HG02798 (cell line): Measurements from ENCODE around the gene DGCR2.
"Not testable (repeated sequence)": the region's sequence is repeated elsewhere in the genome, so short reads cannot be mapped to it uniquely, and the experiment has no call there.

Experiments
- ATAC-seq: cut with Tn5 transposase; IDR thresholded peaks from one replicate; pipeline ENCODE4 v1.9.1; 2021; ENCODE audit warnings: mild to moderate bottlenecking; ENCODE audit not compliant: unreplicated experiment, poor library complexity

The DGCR2 gene

GRCh38 chr22:19063581-19064353, 58.4 kb downstream of the DGCR2 start:
- no peak for ATAC-seq

DNA sequence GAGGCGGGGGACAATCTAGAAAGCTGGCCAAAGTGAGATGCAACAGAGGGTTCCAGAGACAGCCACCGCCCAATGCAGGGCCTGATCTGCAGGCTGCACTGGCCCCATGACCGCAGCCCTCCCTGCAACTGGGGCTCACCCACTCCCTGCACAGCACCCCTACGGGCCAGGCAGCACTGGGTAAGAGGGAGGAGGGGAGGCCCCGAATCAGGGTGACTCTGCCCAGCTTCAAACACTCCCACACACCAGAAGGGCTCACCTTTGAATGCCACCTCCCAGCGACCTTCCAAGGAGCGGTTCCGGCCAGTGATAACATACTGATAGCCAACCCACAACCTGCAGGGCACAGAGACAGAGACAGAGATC, 59.3 kb downstream of the DGCR2 start:
- ATAC-seq = no peak

GRCh38 chr22:19062139-19062942, 59.9 kb downstream of the DGCR2 start:
- ATAC-seq = no peak

DNA sequence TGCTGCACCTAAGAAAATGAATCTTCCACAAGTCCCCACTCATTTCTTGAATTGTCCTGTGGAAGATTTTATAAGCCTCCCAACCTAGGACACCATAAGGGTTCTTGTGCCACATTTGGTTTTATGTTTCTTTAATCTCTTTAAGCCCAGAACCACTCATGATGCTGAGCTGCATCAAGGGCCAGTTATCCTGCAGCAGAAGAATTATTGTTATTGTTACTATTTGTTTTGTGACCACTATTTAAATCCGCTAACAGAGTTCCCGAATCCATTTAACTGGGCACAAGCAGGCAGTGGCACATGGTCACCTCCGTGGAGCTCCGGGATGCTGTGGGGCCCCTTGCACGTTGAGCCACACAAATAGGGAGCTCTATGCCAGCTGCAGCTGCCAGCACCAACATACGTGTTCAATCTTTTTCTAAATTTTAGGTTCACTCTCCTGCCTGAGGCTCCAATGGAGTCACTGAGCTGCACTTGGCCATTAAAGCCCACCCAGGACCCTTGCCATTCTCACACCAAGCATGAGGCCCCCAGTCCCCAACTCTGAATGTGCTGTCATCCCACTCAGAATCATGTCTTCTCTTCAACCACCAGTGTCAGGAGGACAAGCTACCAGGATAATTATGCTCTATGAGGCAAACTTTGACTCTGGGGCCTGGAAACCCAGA, 60.6 kb downstream of the DGCR2 start:
- ATAC-seq = no peak

DNA sequence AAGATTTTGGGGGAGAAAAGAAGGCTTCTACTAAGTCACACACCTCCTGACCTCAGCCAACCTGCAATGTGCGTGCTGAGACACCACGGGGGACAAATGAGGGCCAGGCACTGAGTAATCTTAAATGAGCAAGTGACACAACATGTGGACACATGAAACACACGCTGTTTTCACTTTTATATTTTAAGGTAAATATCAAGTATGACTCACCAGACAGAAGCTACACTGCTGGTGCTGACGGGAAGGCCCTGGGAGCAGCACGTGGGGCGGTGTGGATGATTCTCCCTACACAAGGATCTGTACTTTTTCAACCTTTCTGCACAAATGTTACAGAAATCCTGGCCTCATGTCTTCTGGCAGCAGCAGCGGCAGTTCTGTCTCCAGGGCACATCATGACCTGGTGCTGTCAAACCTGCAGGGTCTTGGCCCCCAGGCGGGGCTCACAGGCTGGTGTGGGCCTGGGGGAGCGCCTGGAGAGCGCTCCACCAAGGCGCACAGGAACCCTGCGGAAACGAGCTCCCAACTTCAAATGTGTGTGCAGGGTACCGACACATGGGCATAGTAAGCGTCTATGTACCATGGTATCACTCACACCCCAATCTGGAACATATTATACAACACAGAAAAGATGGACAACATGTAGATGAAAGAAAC, 61.7 kb downstream of the DGCR2 start:
- no peak for ATAC-seq

- no peak for ATAC-seq
Measured at GRCh38 chr22:19059481-19060278, 62.5 kb downstream of the DGCR2 start.

- no peak for ATAC-seq
Measured at GRCh38 chr22:19058713-19059451, 63.3 kb downstream of the DGCR2 start.

- no peak for ATAC-seq
Measured at GRCh38 chr22:19057999-19058491, 64.2 kb downstream of the DGCR2 start.

GRCh38 chr22:19057539-19057938, 64.7 kb downstream of the DGCR2 start:
- no peak for ATAC-seq

DNA sequence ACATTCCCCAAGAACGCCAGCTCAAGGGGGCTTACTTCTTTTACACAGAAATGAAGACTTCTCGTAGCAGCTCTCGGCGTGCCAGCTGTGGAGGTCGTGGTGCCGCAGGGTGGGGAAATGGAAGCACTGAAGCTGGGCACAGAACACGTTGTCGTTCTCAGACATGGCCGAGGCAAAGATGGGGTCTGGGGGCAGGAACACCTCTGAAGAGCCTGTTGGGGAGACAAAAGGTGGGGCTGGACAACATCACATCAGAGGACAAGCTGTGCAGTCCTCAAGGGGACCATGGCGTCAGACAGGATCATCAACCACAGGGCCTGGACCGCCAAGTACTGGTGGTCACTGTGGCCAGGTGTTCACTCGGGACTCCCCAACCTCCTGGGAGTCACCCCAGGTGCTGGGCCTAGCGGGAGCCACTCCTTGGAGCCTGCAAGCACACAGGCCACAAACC, 65.2 kb downstream of the DGCR2 start:
- ATAC-seq = no peak

DNA sequence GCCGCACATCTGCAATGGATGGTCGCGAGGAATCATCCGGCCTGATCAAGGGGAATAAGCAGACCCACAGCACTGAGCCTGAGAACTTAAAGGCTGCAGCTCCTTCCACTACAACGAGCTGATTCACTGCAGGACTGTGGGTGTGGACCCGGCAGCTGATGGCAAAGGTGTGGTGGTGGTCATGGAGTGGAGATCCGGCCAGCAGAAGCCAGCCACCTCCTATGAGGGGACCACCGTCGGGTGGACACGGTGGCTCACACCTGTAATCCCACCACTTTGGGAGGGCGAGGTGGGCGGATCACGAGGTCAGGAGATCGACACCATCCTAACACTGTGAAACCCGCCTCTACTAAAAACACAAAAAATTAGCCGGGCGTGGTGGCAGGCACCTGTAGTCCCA, 66.4 kb downstream of the DGCR2 start:
- no peak for ATAC-seq

DNA sequence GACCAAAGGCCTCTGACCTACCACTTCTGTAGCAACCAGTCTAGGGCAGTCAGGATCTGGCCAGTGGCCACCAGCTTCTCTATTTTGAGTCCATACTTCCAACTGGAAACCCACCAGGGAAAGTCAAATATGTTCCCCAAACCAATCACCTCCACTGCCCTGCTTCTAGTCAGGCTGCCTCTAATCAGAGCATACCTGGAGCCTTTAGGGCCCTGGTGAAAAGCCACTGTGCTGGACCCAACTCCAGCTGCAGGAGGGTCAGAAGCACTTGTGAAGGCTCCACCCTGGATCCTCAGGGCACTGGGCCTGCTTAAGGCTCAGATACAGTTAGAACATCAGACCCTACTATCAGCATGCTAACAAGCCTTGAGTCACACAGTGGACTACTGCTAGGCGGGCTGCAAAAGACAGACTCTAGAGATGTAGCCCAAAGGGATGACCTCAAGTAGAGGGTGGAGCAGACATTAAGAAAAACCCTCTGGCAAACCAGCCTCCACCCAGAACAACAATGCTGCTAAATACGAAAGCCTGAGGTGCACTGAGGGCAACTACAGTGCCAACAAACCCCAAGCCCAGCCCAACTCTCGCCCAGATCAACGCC, 69.2 kb downstream of the DGCR2 start:
- ATAC-seq = no peak

- ATAC-seq = no peak
Measured at GRCh38 chr22:19051381-19052072, 70.7 kb downstream of the DGCR2 start.

GRCh38 chr22:19050847-19051246, 71.4 kb downstream of the DGCR2 start:
- ATAC-seq = not testable (repeated sequence)

- no peak for ATAC-seq
Measured at GRCh38 chr22:19050117-19050516, 72.1 kb downstream of the DGCR2 start.

DNA sequence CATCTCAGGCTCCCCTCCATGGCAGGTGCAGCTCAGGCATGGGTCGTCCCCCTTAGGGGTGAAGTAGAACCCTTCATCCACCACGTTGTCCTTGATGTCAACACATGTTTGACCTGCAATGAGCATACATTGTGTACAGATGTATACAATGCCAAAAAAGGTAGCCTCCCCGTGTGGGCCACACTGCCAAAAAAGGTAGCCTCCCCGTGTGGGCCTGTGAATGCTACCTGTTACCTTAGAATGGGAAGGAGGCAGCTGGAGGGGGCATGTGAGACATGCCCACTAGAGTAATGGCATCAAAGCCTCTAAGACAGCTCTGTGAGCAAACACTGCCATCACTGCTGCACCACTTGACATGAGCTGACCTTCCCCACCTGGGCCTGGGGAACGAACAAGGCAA, 73.7 kb downstream of the DGCR2 start:
- no peak for ATAC-seq

DNA sequence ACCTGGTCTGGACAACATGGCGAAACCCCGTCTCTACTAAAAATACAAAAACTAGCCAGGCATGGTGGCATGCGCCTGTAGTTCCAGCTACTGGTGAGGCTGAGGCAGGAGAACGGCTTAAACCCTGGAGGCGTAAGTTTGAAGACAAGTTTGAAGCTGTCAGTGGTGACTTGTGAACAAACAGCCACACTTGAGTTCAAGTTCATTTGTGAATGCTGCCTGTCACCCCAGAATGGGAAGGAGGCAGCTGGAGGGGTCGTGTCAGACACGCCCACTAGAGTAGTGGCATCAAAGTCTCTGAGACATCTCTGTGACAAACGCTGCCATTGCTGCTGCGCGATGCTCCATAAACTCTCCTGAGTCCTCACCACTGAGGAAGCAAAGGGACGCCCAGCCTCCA, 74.2 kb downstream of the DGCR2 start:
- ATAC-seq = no peak
